OCI-LY7 (cell line): Measurements from ENCODE around the gene FYN. TPM values are rescaled to one million over a fixed set of nuclear protein-coding genes. Genes with fewer than 3 reads are reported as not detected.

ENCODE experiments used
- BruUV-seq: library from RNA; stranded (reverse); fragments of 400-500 nt; replicated peaks from 2 replicates; lab custom pipeline; 2021; lab: Mats Ljungman, UMichigan
- CTCF ChIA-PET: fragments of 300-600 bp; sonication (Branson Sonifier 250); formaldehyde crosslinking; loops from one replicate; lab custom pipeline; 2022; ENCODE audit warnings: antibody characterized with exemption; ENCODE audit not compliant: unreplicated experiment; lab: Charles Lee
- POLR2A ChIA-PET: fragments of 300-600 bp; sonication (Branson Sonifier 250); formaldehyde crosslinking; loops from one replicate; lab custom pipeline; 2022; ENCODE audit warnings: antibody characterized with exemption; lab: Charles Lee
- DNase-seq: peaks from one replicate; pipeline ENCODE4 v3.0.0-alpha.2; 2015; ENCODE audit warnings: low spot score
- H2AFZ ChIP-seq: fragments of 200-600 bp; sonication (generic), shearing (Covaris generic); 2 replicates; pipeline ENCODE4 v1.6.1; 2014; ENCODE audit warnings: mild to moderate bottlenecking, antibody characterized with exemption, low read length, moderate library complexity
- H3K27ac ChIP-seq: fragments of 200-600 bp; sonication (generic); 2 replicates; pipeline ENCODE4 v1.5.1; 2014; ENCODE audit warnings: mixed run types, low read depth, mild to moderate bottlenecking, moderate library complexity, low read length, inconsistent platforms; ENCODE audit not compliant: poor library complexity, severe bottlenecking
- H3K36me3 ChIP-seq: fragments of 200-600 bp; sonication (generic); 2 replicates; pipeline ENCODE4 v1.6.1; 2014; ENCODE audit warnings: mild to moderate bottlenecking, antibody characterized with exemption, low read length, moderate library complexity, mixed read lengths; ENCODE audit not compliant: insufficient read depth
- H3K4me1 ChIP-seq: fragments of 200-600 bp; sonication (generic); 2 replicates; pipeline ENCODE4 v1.5.1; 2014; ENCODE audit warnings: mild to moderate bottlenecking, low read length; ENCODE audit not compliant: insufficient read depth, poor library complexity, severe bottlenecking
- H3K4me2 ChIP-seq: fragments of 200-600 bp; sonication (generic); 2 replicates; pipeline ENCODE4 v1.6.1; 2014; ENCODE audit warnings: mild to moderate bottlenecking, low read length
- H3K4me3 ChIP-seq: fragments of 200-600 bp; sonication (generic); 2 replicates; pipeline ENCODE4 v1.5.1; 2014; ENCODE audit warnings: mild to moderate bottlenecking, low read depth, low read length; ENCODE audit not compliant: poor library complexity, severe bottlenecking
- H3K79me2 ChIP-seq: fragments of 200-600 bp; sonication (generic); 2 replicates; pipeline ENCODE4 v1.6.1; 2016; ENCODE audit warnings: low read depth, mild to moderate bottlenecking, low read length, moderate library complexity, mixed read lengths; ENCODE audit not compliant: insufficient read depth
- H3K9me2 ChIP-seq: fragments of 200-600 bp; sonication (generic); 2 replicates; pipeline ENCODE4 v1.6.1; 2016; ENCODE audit warnings: mild to moderate bottlenecking, low read length, mixed read lengths; ENCODE audit not compliant: insufficient read depth
- H3K9me3 ChIP-seq: fragments of 200-600 bp; sonication (generic); 2 replicates; pipeline ENCODE4 v1.6.1; 2014; ENCODE audit warnings: mild to moderate bottlenecking, mixed run types, low read length, mixed read lengths
- H4K20me1 ChIP-seq: fragments of 200-600 bp; sonication (generic); 2 replicates; pipeline ENCODE4 v1.6.1; 2014; ENCODE audit warnings: mild to moderate bottlenecking, antibody characterized with exemption, low read length, moderate library complexity, mixed read lengths; ENCODE audit not compliant: insufficient read depth
- EZH2phosphoT487 ChIP-seq: fragments of 200-600 bp; sonication (generic); IDR thresholded peaks from 2 replicates; pipeline ENCODE4 v1.6.1; 2018; ENCODE audit warnings: low read depth, borderline replicate concordance, mild to moderate bottlenecking, mixed run types, antibody characterized with exemption, low read length, moderate library complexity, mixed read lengths
- intact Hi-C: fragments of 100-400 bp; cut with micrococcal nuclease; formaldehyde crosslinking; loops from one replicate; pipeline ENCODE4 v1.10.0; 2022; ENCODE audit not compliant: unreplicated experiment
- total RNA-seq, 2 experiments: library from RNA; depleted of rRNA in 1 of 2; stranded (reverse); fragments of >200 nt in 1 of 2; shearing (Covaris generic) in 1 of 2; gene quantifications; 2 replicates each; pipeline ENCODE4 v1.2.3, GENCODE V29; 2014 to 2022
- TF ChIP-seq, protein P1 (sequence below): fragments of 200-600 bp; sonication (generic); conservative IDR thresholded peaks from 2 replicates; pipeline ENCODE4 v1.5.1; 2014; ENCODE audit warnings: mild to moderate bottlenecking, antibody characterized with exemption, low read length, moderate library complexity, mixed read lengths

Gene FYN
- total RNA-seq, 2 experiments from 2014 or later: 57.3 to 92.9 TPM

DNA sequence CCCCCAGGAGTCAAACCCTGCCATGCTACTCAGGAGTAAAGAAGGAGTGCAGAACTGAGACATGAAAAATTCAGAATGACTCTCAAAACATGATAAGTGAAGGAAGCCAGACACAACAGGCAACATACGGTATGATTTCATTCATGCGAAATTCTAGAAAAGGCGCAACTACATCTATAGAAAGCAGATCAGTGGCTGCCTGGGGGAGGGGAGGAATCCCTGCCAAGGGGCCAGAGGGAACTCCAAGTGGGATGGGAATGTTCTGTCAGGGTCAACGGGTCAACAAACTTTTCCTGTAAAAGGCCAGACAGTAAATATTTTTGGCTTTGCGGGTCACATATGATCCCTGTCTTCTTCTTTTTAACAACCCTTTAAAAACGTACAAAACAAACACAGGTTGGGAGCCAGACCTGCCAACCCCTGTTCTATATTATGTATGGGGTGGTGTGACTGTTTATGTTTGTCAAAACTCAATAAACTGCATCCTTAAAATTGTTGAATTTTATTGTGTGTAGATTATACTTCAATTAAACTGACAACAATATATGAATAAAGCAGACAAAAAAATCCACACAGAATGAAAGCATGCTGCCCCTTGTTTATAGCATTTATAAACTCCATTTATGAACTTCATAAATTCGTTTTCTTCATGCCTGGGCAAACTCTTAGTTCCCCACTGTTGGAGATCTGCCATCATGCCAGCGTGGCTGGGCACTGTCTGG, 211.0 kb downstream of the FYN start:
- no TSS peak for BruUV-seq
- no peaks in the 10 kb centered on the region for H3K9me2 ChIP-seq
- intact Hi-C loops: no loop called here

DNA sequence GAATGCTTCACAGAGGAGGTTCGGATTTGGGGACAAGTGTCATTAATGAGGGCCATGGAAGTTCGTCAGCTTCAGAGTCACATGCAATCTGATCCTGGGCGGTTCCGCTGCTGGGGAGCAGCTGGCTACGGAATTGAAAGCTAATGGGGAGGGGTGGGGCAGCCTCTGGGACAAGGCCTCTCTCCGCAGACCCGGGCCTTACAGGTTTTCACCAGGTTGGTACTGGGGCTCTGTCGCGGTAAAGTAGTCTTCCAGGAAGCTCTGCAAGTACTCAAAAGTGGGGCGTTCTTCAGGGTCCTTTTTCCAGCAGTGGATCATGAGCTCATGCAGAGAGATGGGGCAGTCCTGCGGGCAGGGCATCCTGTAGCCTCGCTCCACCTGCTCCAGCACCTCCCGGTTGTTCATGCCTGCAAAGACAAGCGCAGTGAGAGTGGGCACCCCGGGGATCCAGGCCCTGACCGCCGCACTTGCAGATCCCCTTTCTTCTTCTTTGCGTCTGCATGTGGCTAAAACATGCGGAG, 211.7 kb downstream of the FYN start:
- ChIA-PET POLR2A (no interaction called here), CTCF (no interaction called here)
- DNase-seq: no peak
- Histone ChIP-seq H2AFZ (no peak overlapping the region), H3K79me2 (no peaks in the 10 kb centered on the region), H3K36me3 (no peaks in the 10 kb centered on the region), H3K4me3 (no peak overlapping the region), H3K4me1 (no peaks in the 10 kb centered on the region), H3K9me2 (no peaks in the 10 kb centered on the region), H4K20me1 (no peaks in the 10 kb centered on the region), H3K9me3 (no peaks in the 10 kb centered on the region), H3K27ac (no peak overlapping the region), H3K4me2 (no peak overlapping the region)
- intact Hi-C loops: no loop called here
- BruUV-seq: TSS peak; percentile 53
- no peak for TF ChIP-seq EZH2phosphoT487
- TF ChIP-seq, protein P1, sequence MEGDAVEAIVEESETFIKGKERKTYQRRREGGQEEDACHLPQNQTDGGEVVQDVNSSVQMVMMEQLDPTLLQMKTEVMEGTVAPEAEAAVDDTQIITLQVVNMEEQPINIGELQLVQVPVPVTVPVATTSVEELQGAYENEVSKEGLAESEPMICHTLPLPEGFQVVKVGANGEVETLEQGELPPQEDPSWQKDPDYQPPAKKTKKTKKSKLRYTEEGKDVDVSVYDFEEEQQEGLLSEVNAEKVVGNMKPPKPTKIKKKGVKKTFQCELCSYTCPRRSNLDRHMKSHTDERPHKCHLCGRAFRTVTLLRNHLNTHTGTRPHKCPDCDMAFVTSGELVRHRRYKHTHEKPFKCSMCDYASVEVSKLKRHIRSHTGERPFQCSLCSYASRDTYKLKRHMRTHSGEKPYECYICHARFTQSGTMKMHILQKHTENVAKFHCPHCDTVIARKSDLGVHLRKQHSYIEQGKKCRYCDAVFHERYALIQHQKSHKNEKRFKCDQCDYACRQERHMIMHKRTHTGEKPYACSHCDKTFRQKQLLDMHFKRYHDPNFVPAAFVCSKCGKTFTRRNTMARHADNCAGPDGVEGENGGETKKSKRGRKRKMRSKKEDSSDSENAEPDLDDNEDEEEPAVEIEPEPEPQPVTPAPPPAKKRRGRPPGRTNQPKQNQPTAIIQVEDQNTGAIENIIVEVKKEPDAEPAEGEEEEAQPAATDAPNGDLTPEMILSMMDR: no peak

More for the DNA sequence above, 211.0 kb downstream of the FYN start:
- Histone ChIP-seq H3K4me3 (no peak overlapping the region), H3K36me3 (no peaks in the 10 kb centered on the region), H3K4me1 (no peaks in the 10 kb centered on the region), H4K20me1 (no peaks in the 10 kb centered on the region), H3K27ac (no peak overlapping the region), H2AFZ (no peak overlapping the region), H3K9me3 (no peaks in the 10 kb centered on the region), H3K4me2 (no peak overlapping the region), H3K79me2 (no peaks in the 10 kb centered on the region)
- CTCF ChIA-PET: no interaction called here
- DNase-seq: no peak
- TF ChIP-seq EZH2phosphoT487: no peak
- TF ChIP-seq, protein P1: no peak
- POLR2A ChIA-PET: no interaction called here

DNA sequence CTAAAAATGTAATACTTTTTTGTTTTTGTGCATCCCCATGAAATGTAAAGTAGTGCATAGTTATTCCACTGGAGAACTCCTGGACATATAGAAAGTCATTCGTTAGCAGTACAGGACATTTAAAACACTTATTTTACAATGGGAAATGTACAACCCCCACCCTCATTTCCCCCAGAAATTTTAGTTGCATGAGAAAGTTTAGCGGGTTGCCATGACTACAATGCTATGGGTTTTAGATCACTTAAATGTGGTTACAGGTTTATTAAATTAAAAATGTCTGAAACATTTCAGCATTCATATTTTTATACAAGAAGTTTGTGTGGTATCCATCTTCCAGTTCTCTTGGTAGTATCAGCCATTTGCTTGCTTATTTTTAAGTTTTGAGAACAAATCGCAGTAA, 212.7 kb downstream of the FYN start:
- Histone ChIP-seq H3K27ac (no peak overlapping the region), H3K4me3 (no peak overlapping the region), H2AFZ (no peak overlapping the region), H3K36me3 (no peaks in the 10 kb centered on the region), H3K4me2 (no peak overlapping the region), H3K9me3 (no peaks in the 10 kb centered on the region), H3K79me2 (no peaks in the 10 kb centered on the region), H4K20me1 (no peaks in the 10 kb centered on the region), H3K4me1 (no peaks in the 10 kb centered on the region), H3K9me2 (no peaks in the 10 kb centered on the region)
- no peak for DNase-seq
- CTCF ChIA-PET: no interaction called here
- no TSS peak for BruUV-seq
- intact Hi-C loops: no loop called here
- POLR2A ChIA-PET: no interaction called here
- TF ChIP-seq, protein P1: no peak
- no peak for TF ChIP-seq EZH2phosphoT487
